Upper lobe of right lung (tissue), 1 donor: ENCODE measurements around the gene IL33. TPM values are rescaled to one million over a fixed set of nuclear protein-coding genes. Genes with fewer than 3 reads are reported as not detected.

ENCODE experiments used
- ATAC-seq: fragments of 200-7000 bp; cut with Tn5 transposase; one replicate; pipeline ENCODE4 v1.9.1; 2020; ENCODE audit warnings: mild to moderate bottlenecking, moderate library complexity
- DNase-seq: peaks from one replicate; pipeline ENCODE4 v3.0.0-alpha.2; 2020
- H3K27ac ChIP-seq: fragments of 200-600 bp; one replicate; pipeline ENCODE4 v1.8.0; 2022
- H3K27me3 ChIP-seq: fragments of 200-600 bp; one replicate; pipeline ENCODE4 v1.8.0; 2022; ENCODE audit warnings: mild to moderate bottlenecking
- H3K36me3 ChIP-seq: fragments of 200-600 bp; one replicate; pipeline ENCODE4 v1.8.0; 2022
- H3K4me1 ChIP-seq: fragments of 200-600 bp; one replicate; pipeline ENCODE4 v1.8.0; 2022
- H3K4me3 ChIP-seq: fragments of 200-600 bp; one replicate; pipeline ENCODE4 v1.8.0; 2022; ENCODE audit warnings: mild to moderate bottlenecking
- H3K9me3 ChIP-seq: fragments of 200-600 bp; one replicate; pipeline ENCODE4 v1.8.0; 2022
- intact Hi-C: fragments of 100-400 bp; cut with DNase I; formaldehyde crosslinking; loops from one replicate; pipeline ENCODE4 v1.11.0; 2022
- total RNA-seq: library from RNA; stranded (reverse); fragmentation: NEBNext Ultra II Directional; extraction: Animal tissue kit (Norgen Biotek cat#: 25700); gene quantifications from one replicate; pipeline ENCODE4 v1.2.1, GENCODE V29; 2021
- TF ChIP-seq, protein P1 (sequence below): fragments of 200-600 bp; IDR thresholded peaks from one replicate; pipeline ENCODE4 v1.8.0; 2022; ENCODE audit warnings: antibody characterized with exemption
- donor health status: DM: no; HTN: yes; CAD: no; lungs with severe emphysema.

The IL33 gene
- total RNA-seq, 1 donor from 2014 or later, result 64.8 TPM

DNA sequence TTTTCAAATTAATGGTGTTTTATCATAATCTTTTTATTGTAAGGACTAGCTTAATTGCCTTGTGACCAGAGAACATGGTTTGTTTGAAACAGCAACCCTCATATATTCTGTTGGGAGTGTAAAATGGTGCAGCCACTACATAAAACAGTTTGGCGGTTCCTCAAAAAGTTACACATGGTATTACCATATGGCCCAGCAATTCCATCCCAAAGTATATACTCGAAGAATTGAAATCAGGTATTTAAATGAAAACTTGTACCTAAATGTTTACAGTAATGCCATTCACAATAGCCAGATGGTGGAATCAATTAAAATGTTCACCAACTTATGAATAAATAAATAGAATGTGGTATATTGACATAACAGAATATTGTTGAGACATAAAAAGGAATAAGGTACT, 14.8 kb upstream of the IL33 start:
- no peak for ATAC-seq
- Histone ChIP-seq H3K4me3 (no peak overlapping the region), H3K4me1 (peaks cover 17% of the 10 kb centered on the region), H3K27me3 (no peaks in the 10 kb centered on the region), H3K27ac (no peak overlapping the region), H3K36me3 (no peaks in the 10 kb centered on the region), H3K9me3 (no peaks in the 10 kb centered on the region)
- TF ChIP-seq, protein P1, sequence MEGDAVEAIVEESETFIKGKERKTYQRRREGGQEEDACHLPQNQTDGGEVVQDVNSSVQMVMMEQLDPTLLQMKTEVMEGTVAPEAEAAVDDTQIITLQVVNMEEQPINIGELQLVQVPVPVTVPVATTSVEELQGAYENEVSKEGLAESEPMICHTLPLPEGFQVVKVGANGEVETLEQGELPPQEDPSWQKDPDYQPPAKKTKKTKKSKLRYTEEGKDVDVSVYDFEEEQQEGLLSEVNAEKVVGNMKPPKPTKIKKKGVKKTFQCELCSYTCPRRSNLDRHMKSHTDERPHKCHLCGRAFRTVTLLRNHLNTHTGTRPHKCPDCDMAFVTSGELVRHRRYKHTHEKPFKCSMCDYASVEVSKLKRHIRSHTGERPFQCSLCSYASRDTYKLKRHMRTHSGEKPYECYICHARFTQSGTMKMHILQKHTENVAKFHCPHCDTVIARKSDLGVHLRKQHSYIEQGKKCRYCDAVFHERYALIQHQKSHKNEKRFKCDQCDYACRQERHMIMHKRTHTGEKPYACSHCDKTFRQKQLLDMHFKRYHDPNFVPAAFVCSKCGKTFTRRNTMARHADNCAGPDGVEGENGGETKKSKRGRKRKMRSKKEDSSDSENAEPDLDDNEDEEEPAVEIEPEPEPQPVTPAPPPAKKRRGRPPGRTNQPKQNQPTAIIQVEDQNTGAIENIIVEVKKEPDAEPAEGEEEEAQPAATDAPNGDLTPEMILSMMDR, result no peak
- intact Hi-C loops, result no loop called here
- DNase-seq, result no peak

DNA sequence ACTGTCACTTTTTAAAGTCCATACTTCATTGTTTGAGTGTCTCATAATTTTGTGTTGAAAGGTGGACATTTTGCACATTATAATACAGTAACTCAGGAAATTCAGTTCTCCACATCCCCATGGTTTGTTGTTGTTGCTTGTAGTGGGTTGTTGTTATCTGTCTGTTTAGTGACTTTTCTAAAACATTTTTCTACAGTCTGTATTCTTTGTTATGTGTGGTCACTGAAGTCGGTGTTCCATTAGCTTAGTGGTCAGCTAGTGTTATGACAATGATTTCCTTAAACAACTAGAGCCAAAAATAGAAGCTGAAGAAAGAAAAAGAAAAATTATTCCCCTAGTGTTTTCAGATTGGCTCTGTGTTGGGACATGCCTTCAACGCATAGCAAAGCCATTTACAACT, 5.6 kb upstream of the IL33 start:
- Histone ChIP-seq H3K27me3 (no peaks in the 10 kb centered on the region), H3K27ac (no peak overlapping the region), H3K4me1 (peaks cover 1% of the 10 kb centered on the region), H3K4me3 (no peak overlapping the region), H3K9me3 (peaks cover 17% of the 10 kb centered on the region), H3K36me3 (no peaks in the 10 kb centered on the region)
- DNase-seq (no peak), ATAC-seq (no peak)
- intact Hi-C loops, result no loop called here
- TF ChIP-seq, protein P1, result no peak

DNA sequence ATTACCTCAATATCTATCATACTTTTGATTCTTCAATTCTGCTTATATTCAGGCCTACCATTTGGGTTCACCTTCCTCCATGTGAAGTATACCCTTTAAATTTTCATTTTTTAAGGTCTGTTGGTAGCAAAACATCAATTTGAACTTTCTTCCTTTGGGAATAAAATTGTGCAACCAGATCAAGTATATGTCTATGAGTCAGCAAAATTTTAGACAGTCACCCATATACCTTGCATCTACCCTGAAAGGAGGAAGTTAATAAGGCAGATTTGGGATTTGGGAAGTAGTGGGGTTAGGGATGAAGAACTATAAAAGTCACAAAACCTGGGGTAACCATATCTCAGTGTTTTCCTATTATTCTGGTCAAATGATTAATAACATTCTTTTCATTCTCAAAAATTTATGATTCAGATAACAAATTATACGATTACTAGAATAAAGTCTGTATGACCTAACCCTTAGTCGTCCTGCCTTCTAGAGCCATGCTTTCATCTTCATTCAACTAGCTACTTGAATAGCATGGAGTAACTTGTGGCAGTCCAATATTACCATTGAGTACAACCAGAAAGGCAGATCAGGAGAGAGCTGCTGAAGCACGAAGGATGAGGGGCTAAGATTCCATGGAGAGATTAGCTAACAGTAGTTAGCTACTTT, 2.8 kb upstream of the IL33 start:
- H3K4me3 ChIP-seq, result no peak overlapping the region
- no peaks in the 10 kb centered on the region for H3K27me3 ChIP-seq
- H3K27ac ChIP-seq, result no peak overlapping the region
- no peaks in the 10 kb centered on the region for H3K36me3 ChIP-seq
- peaks cover 17% of the 10 kb centered on the region for H3K9me3 ChIP-seq
- intact Hi-C loops, result no loop called here
- TF ChIP-seq, protein P1, result no peak
- DNase-seq, result no peak
- no peak for ATAC-seq
- H3K4me1 ChIP-seq, result peaks cover 9% of the 10 kb centered on the region

DNA sequence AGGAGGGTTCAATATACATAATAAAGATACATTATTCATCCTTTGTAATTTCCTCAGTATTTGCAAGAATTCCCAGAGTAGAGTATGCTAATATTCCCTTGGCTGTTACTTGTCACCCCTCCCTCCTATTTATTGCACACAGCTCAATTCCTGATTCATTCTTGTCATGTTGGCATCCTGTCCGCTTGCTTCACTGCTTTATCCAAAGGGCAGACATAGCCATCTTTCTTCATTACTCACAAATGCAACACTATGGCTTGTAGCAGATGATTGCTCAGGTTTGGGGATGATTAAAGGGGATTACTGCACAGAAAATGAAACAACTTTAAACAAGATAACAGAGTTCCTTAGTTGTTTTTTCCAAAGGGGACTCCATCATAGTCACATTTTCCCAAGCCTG, 1.2 kb upstream of the IL33 start:
- no peaks in the 10 kb centered on the region for H3K36me3 ChIP-seq
- H3K9me3 ChIP-seq, result peaks cover 3% of the 10 kb centered on the region
- intact Hi-C loops, result no loop called here
- peaks cover 9% of the 10 kb centered on the region for H3K4me1 ChIP-seq
- no peaks in the 10 kb centered on the region for H3K27me3 ChIP-seq
- H3K4me3 ChIP-seq, result no peak overlapping the region
- DNase-seq, result no peak
- no peak overlapping the region for H3K27ac ChIP-seq
- ATAC-seq, result no peak
- TF ChIP-seq, protein P1, result no peak

DNA sequence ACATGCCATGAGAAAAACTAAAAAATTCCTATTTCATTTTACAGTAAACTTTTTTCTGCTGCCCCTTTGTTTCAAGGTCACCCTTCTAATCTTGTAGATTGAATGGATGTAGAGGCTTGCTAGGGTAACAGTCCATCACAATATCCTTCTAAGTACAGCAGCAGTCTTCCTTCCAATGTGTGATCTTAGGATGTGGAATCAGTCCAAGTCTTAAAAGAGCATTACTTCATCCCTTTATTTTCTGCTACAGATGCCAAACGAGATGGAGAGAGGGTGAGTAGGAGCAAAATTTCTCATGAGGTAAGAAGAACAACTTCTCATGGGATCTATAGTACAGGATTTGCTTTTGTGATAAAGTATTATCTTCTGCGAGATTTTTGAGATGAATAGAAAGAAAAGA, 704 bp upstream of the IL33 start:
- intact Hi-C loops, result no loop called here
- no peak for DNase-seq
- Histone ChIP-seq H3K4me1 (peaks cover 9% of the 10 kb centered on the region), H3K27me3 (no peaks in the 10 kb centered on the region), H3K36me3 (no peaks in the 10 kb centered on the region), H3K27ac (no peak overlapping the region), H3K9me3 (no peaks in the 10 kb centered on the region), H3K4me3 (no peak overlapping the region)
- TF ChIP-seq, protein P1, result no peak
- ATAC-seq, result no peak

DNA sequence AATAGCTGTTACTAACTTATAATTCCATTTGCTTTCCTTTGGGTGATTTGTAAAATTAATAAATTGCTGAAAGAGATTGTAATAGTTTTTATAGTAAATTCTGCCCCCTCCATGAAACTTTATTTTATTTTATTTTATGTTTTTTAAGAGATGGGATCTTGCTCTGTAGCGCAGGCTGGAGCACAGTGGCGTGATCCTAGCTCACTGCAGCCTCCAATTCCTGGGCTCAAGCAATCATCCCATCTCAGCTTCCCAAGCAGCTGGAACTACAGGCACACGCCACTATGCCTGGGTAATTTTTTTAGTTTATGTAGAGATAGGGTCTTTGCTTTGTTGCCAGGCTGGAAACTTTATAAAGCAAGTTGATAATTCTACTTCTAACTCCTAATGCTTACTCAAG, 395 bp downstream of the IL33 start:
- TF ChIP-seq, protein P1, result no peak
- DNase-seq (no peak), ATAC-seq (no peak)
- intact Hi-C loops, result no loop called here
- Histone ChIP-seq H3K4me3 (peak overlapping the region; percentile 38), H3K27ac (peak overlapping the region; percentile 25), H3K4me1 (peaks cover 9% of the 10 kb centered on the region), H3K9me3 (no peaks in the 10 kb centered on the region), H3K27me3 (no peaks in the 10 kb centered on the region), H3K36me3 (no peaks in the 10 kb centered on the region)
